ENCODE measurements around the gene ATAD1.

GRCh38 chr10:87841186-87841585, 23.2 kb upstream of the ATAD1 start:
- TF ChIP-seq POLR2A (IDR thresholded peaks at IDR 0.05; ENCODE audit: low read length) = no peak
- TF ChIP-seq GATA1 (IDR thresholded peaks at IDR 0.05; ENCODE audit: low read depth, low read length) = no peak
